C1 segment of cervical spinal cord (tissue), 14 donors: ENCODE measurements around the gene MED13.
"Not testable (repeated sequence)": the region's sequence is repeated elsewhere in the genome, so short reads cannot be mapped to it uniquely, and the experiment has no call there.

ENCODE experiments used
- DNase-seq, 14 donors: peaks; one replicate each; lab custom pipeline; 2025; lab: John Stamatoyannopoulos, UW

Gene MED13

GRCh38 chr17:61997664-61998063, 67.4 kb downstream of the MED13 start:
- no peak for DNase-seq

GRCh38 chr17:61996916-61997605, 68.0 kb downstream of the MED13 start:
- no peak for DNase-seq

GRCh38 chr17:61989509-61989908, 75.6 kb downstream of the MED13 start:
- no peak for DNase-seq

- DNase-seq: no peak
Measured at GRCh38 chr17:61986898-61987297, 78.2 kb downstream of the MED13 start.

- no peak for DNase-seq
Measured at GRCh38 chr17:61984821-61985220, 80.3 kb downstream of the MED13 start.

GRCh38 chr17:61981323-61981722, 83.8 kb downstream of the MED13 start:
- DNase-seq: no peak

GRCh38 chr17:61980535-61980934, 84.5 kb downstream of the MED13 start:
- DNase-seq: no peak

GRCh38 chr17:61974115-61974514, 91.0 kb downstream of the MED13 start:
- no peak for DNase-seq

- DNase-seq: no peak
Measured at GRCh38 chr17:61972311-61972710, 92.8 kb downstream of the MED13 start.

GRCh38 chr17:61970030-61970429, 95.0 kb downstream of the MED13 start:
- no peak for DNase-seq

GRCh38 chr17:61968757-61969156, 96.3 kb downstream of the MED13 start:
- no peak for DNase-seq

- DNase-seq: no peak
Measured at GRCh38 chr17:61967729-61968128, 97.3 kb downstream of the MED13 start.

- DNase-seq: no peak
Measured at GRCh38 chr17:61966191-61966590, 98.9 kb downstream of the MED13 start.

GRCh38 chr17:61955619-61956018, 109.5 kb downstream of the MED13 start:
- DNase-seq: no peak

- no peak for DNase-seq
Measured at GRCh38 chr17:61947367-61948078, 117.6 kb downstream of the MED13 start.

GRCh38 chr17:61946359-61946758, 118.7 kb downstream of the MED13 start:
- peak in 1 of 14 donors; percentile 0 for DNase-seq

- no peak for DNase-seq
Measured at GRCh38 chr17:61943117-61943516, 122.0 kb downstream of the MED13 start.

- no peak for DNase-seq
Measured at GRCh38 chr17:61942085-61942484, 123.0 kb downstream of the MED13 start.

- DNase-seq: no peak
Measured at GRCh38 chr17:61928101-61928436, 137.0 kb downstream of the MED13 start.

GRCh38 chr17:61927208-61928100, 137.6 kb downstream of the MED13 start, which contains the start of gene INTS2:
Gene INTS2, minus strand, starts transcription at chr17:61927982. Its CDS starts 1,338 bp downstream, at chr17:61926644.
- peak; percentile 29 to 96 (median 92) for DNase-seq

- no peak for DNase-seq
Measured at GRCh38 chr17:61926826-61927207, 138.3 kb downstream of the MED13 start.

GRCh38 chr17:61915162-61915561, 149.9 kb downstream of the MED13 start:
- not testable (repeated sequence) for DNase-seq
